ENCODE data around the gene EHHADH. TPM values are rescaled to one million over a fixed set of nuclear protein-coding genes. Genes with fewer than 3 reads are reported as not detected.
A peak's percentile ranks its signal among the peaks of the same experiment; 100 is the strongest.

Gene EHHADH
- total and polyA plus RNA-seq, 2 experiments from 2014 or later, result 2.5 to 6.0 TPM

DNA sequence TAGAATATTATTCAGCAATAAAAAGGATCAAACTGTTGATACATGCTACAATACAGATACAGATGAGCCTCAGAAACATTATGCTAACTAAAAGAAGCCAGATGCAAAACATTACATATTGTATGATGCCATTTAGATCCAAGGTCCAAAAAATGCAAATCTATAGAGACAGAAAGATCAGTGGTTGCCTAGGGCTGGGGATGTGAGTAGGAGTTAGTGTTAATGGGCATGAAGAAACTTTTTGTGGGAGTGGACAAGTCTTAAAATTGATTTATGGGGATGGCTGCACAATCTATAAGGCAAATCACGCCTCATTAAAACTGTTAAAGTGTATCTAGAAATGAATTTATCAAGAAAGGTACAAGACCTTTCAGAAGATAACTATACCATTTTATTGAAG lies 45.0 kb downstream of the EHHADH start (continued):
- no peak for TF ChIP-seq EZH2phosphoT487 (IDR thresholded peaks at IDR 0.05; ENCODE audit: unreplicated experiment)
- TF ChIP-seq STAT1 (IDR thresholded peaks at IDR 0.05; ENCODE audit: unreplicated experiment), result no peak
- TF ChIP-seq NANOG (IDR thresholded peaks at IDR 0.05; ENCODE audit: borderline replicate concordance), result no peak

- ATAC-seq (no peak; the same call in 2 of the 3 replicates), DNase-seq (ENCODE audit: low spot score) (no peak)
- TF ChIP-seq REST (IDR thresholded peaks at IDR 0.05; ENCODE audit: unreplicated experiment) (no peak), EZH2phosphoT487 (IDR thresholded peaks at IDR 0.05; ENCODE audit: unreplicated experiment) (no peak), CREB1 (CRISPR knock-in tag; IDR thresholded peaks at IDR 0.05; ENCODE audit: low read depth) (no peak), NANOG (IDR thresholded peaks at IDR 0.05; ENCODE audit: borderline replicate concordance) (no peak), POLR2AphosphoS5 (IDR thresholded peaks at IDR 0.05; ENCODE audit: low read depth) (no peak), EZH2 (IDR thresholded peaks at IDR 0.05; ENCODE audit: low read depth, unreplicated experiment) (no peak), ZNF114 (CRISPR knock-in tag; IDR thresholded peaks at IDR 0.05) (no peak), JUNB (IDR thresholded peaks at IDR 0.05; ENCODE audit: unreplicated experiment) (no peak), ZNF331 (CRISPR knock-in tag; IDR thresholded peaks at IDR 0.05; ENCODE audit: low read depth) (no peak)
- TF ChIP-seq, protein P1, sequence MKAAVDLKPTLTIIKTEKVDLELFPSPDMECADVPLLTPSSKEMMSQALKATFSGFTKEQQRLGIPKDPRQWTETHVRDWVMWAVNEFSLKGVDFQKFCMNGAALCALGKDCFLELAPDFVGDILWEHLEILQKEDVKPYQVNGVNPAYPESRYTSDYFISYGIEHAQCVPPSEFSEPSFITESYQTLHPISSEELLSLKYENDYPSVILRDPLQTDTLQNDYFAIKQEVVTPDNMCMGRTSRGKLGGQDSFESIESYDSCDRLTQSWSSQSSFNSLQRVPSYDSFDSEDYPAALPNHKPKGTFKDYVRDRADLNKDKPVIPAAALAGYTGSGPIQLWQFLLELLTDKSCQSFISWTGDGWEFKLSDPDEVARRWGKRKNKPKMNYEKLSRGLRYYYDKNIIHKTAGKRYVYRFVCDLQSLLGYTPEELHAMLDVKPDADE (IDR thresholded peaks at IDR 0.05), result no peak
- TF ChIP-seq, protein P2, sequence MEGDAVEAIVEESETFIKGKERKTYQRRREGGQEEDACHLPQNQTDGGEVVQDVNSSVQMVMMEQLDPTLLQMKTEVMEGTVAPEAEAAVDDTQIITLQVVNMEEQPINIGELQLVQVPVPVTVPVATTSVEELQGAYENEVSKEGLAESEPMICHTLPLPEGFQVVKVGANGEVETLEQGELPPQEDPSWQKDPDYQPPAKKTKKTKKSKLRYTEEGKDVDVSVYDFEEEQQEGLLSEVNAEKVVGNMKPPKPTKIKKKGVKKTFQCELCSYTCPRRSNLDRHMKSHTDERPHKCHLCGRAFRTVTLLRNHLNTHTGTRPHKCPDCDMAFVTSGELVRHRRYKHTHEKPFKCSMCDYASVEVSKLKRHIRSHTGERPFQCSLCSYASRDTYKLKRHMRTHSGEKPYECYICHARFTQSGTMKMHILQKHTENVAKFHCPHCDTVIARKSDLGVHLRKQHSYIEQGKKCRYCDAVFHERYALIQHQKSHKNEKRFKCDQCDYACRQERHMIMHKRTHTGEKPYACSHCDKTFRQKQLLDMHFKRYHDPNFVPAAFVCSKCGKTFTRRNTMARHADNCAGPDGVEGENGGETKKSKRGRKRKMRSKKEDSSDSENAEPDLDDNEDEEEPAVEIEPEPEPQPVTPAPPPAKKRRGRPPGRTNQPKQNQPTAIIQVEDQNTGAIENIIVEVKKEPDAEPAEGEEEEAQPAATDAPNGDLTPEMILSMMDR (conservative IDR thresholded peaks at IDR 0.05; ENCODE audit: low read depth in 2 of 2), result no peak
Measured at GRCh38 chr3:185207931-185208746, 45.7 kb downstream of the EHHADH start.

More at GRCh38 chr3:185207931-185208746, 45.7 kb downstream of the EHHADH start:
- H4K20me1 ChIP-seq (replicated peaks; ENCODE audit: insufficient read depth), result no peaks in the 10 kb centered on the region
- no peaks in the 10 kb centered on the region for H3K79me2 ChIP-seq (replicated peaks; ENCODE audit: insufficient read depth)
- no peak overlapping the region for H3K4me3 ChIP-seq
- no peak overlapping the region for H3K4me2 ChIP-seq
- Mint-ChIP-seq H3K27ac (0 out of 2 replicates have a peak overlapping the region, but pooled peaks have one; percentile 37), H3K27me3 (ENCODE audit: insufficient read depth, low read depth, poor library complexity) (no peaks in the 10 kb centered on the region), H3K9me3 (no peaks in the 10 kb centered on the region), H3K36me3 (ENCODE audit: low read depth) (no peaks in the 10 kb centered on the region), H3K4me3 (no peak overlapping the region), H3K4me1 (no peaks in the 10 kb centered on the region)
- no peaks in the 10 kb centered on the region for H3K4me1 ChIP-seq (ENCODE audit: insufficient read depth)
- H2AFZ ChIP-seq, result no peak overlapping the region
- no peaks in the 10 kb centered on the region for H3K36me3 ChIP-seq (ENCODE audit: insufficient read depth)
- H3K27ac ChIP-seq (ENCODE audit: low read depth), result no peak overlapping the region
- no peaks in the 10 kb centered on the region for H3K9me2 ChIP-seq (ENCODE audit: insufficient read depth)
- H3F3A ChIP-seq (replicated peaks; ENCODE audit: low read depth), result no peaks in the 10 kb centered on the region
- no peaks in the 10 kb centered on the region for H3K27me3 ChIP-seq (ENCODE audit: insufficient read depth)

Measured in GM23338 (cell line).